SU-DHL-6 (cell line): ENCODE results near the gene TBCA.

Experiments
- CTCF ChIP-seq: fragments of 200-600 bp; sonication (generic); IDR thresholded peaks from one replicate; pipeline ENCODE4 v1.5.1; 2017; ENCODE audit warnings: antibody characterized with exemption, mild to moderate bottlenecking, low read length, moderate library complexity; ENCODE audit not compliant: insufficient read depth, poor library complexity, severe bottlenecking
- EZH2phosphoT487 ChIP-seq: fragments of 200-600 bp; sonication (generic), shearing (Covaris generic); conservative IDR thresholded peaks from 2 replicates; pipeline ENCODE4 v1.6.1; 2018; ENCODE audit warnings: mild to moderate bottlenecking, antibody characterized with exemption, low read length, moderate library complexity, mixed read lengths

- TF ChIP-seq CTCF (no peak), EZH2phosphoT487 (no peak)
Measured at GRCh38 chr5:77806213-77806843, 30.2 kb upstream of the TBCA start.
